Tibial nerve (tissue), 4 donors: ENCODE data around the gene FAAP20.

ENCODE experiments used
- CTCF ChIP-seq, 5 experiments: fragments of 200-600 bp in 3 of 5; fragments of 450-650 bp in 2 of 5; sonication (generic) in 3 of 5; IDR thresholded peaks; one replicate each; pipeline ENCODE4 v1.5.1; 2016 to 2019; ENCODE audit warnings: antibody characterized with exemption in 5 of 5, mild to moderate bottlenecking in 3 of 5, moderate library complexity in 2 of 5
- EP300 ChIP-seq, 2 donors: sonication (generic); formaldehyde crosslinking; IDR thresholded peaks; one replicate each; pipeline ENCODE4 v1.6.1; 2017; ENCODE audit warnings: antibody characterized with exemption in 2 of 2, mild to moderate bottlenecking in 1 of 2
- POLR2A ChIP-seq, 2 donors: fragments of 450-650 bp; IDR thresholded peaks; one replicate each; pipeline ENCODE4 v1.6.1; 2017; ENCODE audit warnings: antibody characterized with exemption in 2 of 2, mild to moderate bottlenecking in 2 of 2, moderate library complexity in 2 of 2

- TF ChIP-seq POLR2A (IDR thresholded peaks at IDR 0.05) (no peak), CTCF (IDR thresholded peaks at IDR 0.05) (no peak), EP300 (IDR thresholded peaks at IDR 0.05) (no peak)
Measured at GRCh38 chr1:2180297-2181245, 14.0 kb downstream of the FAAP20 start.
